Tibial artery (tissue), 4 donors: ENCODE results near the gene NBPF26.
"Not testable (repeated sequence)": the region's sequence is repeated elsewhere in the genome, so short reads cannot be mapped to it uniquely, and the experiment has no call there.

Source experiments
- DNase-seq, 2 donors: peaks; one replicate each; pipeline ENCODE4 v3.0.0-alpha.2; 2019
- H3K27ac ChIP-seq, 2 donors: fragments of 200-600 bp; sonication (generic) in 1 of 2; 1 replicate in 1 of 2; 2 replicates in 1 of 2; pipeline ENCODE4 v1.5.1; 2018 to 2019; ENCODE audit warnings: mild to moderate bottlenecking in 1 of 2
- H3K27me3 ChIP-seq, 2 donors: fragments of 200-600 bp; sonication (generic) in 1 of 2; one replicate each; pipeline versions ENCODE4 v1.5.1 to v1.6.0; 2016 to 2019
- H3K36me3 ChIP-seq, 3 donors: fragments of 200-600 bp; sonication (generic) in 2 of 3; one replicate each; pipeline ENCODE4 v1.5.1; 2016 to 2019; ENCODE audit warnings: mild to moderate bottlenecking in 2 of 3
- H3K4me1 ChIP-seq, 4 donors: fragments of 200-600 bp; sonication (generic) in 2 of 4; 1 replicate in 3 of 4; 2 replicates in 1 of 4; pipeline ENCODE4 v1.5.1; 2016 to 2019
- H3K4me3 ChIP-seq, 2 donors: fragments of 200-600 bp; sonication (generic) in 1 of 2; 1 replicate in 1 of 2; 2 replicates in 1 of 2; pipeline ENCODE4 v1.5.1; 2018 to 2019; ENCODE audit warnings: mild to moderate bottlenecking in 2 of 2
- H3K9me3 ChIP-seq, 3 donors: fragments of 200-600 bp; sonication (generic) in 1 of 3; one replicate each; pipeline ENCODE4 v1.5.1; 2016 to 2019
- intact Hi-C: fragments of 100-400 bp; cut with DNase I; formaldehyde crosslinking; loops from one replicate; pipeline ENCODE4 v1.15.0; 2023; ENCODE audit warnings: low total_unique reads

The NBPF26 gene

DNA sequence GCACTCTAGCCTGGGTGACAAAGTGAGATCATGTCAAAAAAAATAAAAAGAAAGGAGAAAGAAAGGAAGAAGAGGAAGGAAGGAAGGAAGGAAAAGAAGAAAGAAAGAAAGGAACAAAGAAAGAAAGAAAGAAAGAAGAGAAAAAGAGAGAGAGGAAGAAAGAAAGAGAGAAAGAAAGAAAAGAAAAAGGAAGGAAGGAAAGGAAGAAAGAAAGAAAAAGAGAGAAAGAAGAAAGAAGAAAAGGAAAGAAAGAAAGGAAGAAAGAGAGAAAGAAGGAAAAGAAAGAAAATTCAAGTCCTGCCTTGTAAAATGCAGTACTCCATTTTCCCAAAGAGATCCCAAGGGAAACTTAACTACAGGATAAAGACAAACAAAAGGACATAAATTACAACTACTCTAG lies 154.5 kb downstream of the NBPF26 start:
- H3K4me1 ChIP-seq = not testable (repeated sequence)

DNA sequence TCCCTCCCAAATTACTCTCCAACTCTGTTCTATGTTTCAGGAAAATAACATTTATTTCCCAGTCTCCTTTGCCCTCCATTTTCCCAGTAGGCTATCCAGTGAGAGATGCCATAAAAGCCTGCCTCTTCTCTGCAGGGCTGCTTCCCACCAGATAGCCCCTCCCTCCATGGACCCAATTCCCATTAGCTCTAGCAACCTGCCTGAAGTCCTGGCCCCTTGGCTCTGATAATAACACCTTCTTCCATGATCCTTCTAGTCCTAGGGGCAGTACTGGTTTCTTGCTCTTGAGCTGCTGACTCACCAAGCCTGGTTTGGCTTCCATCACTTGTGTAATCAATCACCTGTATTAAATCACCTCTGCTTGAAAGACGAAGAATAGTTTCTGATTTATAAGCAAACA lies 156.3 kb downstream of the NBPF26 start:
- intact Hi-C loops, H3K27me3 ChIP-seq, H3K4me3 ChIP-seq, H3K4me1 ChIP-seq, H3K36me3 ChIP-seq, H3K9me3 ChIP-seq, H3K27ac ChIP-seq, DNase-seq: not testable (repeated sequence)

More for the DNA sequence above, 154.5 kb downstream of the NBPF26 start:
- intact Hi-C loops, H3K4me3 ChIP-seq, H3K27me3 ChIP-seq, DNase-seq, H3K36me3 ChIP-seq, H3K27ac ChIP-seq, H3K9me3 ChIP-seq: not testable (repeated sequence)

DNA sequence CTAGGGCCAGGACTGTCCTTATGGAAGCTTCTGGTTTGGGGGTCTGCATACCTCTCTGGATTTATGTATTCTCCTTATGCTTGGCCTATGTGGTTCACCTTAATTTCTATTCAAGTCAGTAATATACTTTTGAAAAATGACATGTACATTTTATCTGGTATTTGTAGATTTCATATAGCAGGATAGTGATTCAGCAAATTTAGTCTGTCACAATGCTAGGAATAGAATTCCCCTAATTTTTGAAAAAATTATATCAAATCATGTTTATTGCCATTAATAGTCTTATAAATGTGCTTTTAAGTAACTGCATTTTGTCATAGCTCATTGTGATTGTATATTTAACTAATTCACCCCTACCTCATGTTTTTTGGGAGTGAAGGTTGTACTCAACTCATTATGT lies 158.2 kb downstream of the NBPF26 start:
- H3K4me1 ChIP-seq, H3K27me3 ChIP-seq, DNase-seq, H3K9me3 ChIP-seq, H3K27ac ChIP-seq, intact Hi-C loops, H3K4me3 ChIP-seq, H3K36me3 ChIP-seq: not testable (repeated sequence)
